ENCODE data around the gene TLE1. TPM values are rescaled to one million over a fixed set of nuclear protein-coding genes. Genes with fewer than 3 reads are reported as not detected.
A peak's percentile ranks its signal among the peaks of the same experiment; 100 is the strongest.

Gene TLE1
- total RNA-seq, 2 donors from 2014 or later, result 17.1 to 42.8 TPM

DNA sequence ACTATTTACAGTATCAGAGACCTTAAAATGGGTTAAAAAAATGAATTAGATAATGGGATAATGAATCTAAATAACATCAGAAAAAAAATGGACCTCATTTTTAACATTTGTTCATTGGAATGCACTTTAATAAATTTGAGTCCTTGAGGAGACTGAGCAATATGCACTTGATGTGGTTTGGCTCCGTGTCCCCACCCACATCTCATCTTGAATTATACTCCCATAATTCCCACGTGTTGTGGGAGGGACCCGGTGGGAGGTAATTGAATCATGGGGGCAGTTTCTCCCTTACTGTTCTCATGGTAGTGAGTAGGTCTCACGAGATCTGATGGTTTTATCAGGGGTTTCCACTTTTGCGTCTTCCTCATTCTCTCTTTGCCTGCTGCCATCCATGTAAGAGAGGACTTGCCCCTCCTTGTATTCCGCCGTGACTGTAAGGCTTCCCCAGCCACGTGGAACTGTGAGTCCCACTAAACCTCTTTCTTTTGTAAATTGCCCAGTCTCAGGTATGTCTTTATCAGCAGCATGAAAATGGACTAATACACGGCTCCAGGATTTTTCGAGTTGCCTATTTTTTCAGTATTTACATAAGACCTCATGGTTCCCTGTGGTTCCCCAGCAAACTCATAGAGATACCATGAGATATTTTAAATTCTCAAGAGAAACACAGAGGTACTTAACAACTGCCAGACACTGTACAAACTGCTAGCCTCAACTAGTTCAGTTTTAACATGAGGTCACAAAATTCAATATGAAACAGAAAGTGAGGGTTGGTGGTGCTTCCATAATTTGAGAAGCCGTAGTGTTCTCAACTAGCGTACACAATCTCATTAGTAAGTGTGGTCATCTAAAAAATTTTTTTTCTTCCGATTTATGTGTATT is 128.3 kb downstream of the TLE1 start:
- Histone ChIP-seq H3K4me3 (no peak overlapping the region), H3K27me3 (no peaks in the 10 kb centered on the region), H3K9me3 (no peaks in the 10 kb centered on the region), H3K4me1 (peaks cover 0 to 10% of the 10 kb centered on the region in 2 donors), H3K36me3 (no peaks in the 10 kb centered on the region), H3K27ac (no peak overlapping the region)
- TF ChIP-seq, protein P1, sequence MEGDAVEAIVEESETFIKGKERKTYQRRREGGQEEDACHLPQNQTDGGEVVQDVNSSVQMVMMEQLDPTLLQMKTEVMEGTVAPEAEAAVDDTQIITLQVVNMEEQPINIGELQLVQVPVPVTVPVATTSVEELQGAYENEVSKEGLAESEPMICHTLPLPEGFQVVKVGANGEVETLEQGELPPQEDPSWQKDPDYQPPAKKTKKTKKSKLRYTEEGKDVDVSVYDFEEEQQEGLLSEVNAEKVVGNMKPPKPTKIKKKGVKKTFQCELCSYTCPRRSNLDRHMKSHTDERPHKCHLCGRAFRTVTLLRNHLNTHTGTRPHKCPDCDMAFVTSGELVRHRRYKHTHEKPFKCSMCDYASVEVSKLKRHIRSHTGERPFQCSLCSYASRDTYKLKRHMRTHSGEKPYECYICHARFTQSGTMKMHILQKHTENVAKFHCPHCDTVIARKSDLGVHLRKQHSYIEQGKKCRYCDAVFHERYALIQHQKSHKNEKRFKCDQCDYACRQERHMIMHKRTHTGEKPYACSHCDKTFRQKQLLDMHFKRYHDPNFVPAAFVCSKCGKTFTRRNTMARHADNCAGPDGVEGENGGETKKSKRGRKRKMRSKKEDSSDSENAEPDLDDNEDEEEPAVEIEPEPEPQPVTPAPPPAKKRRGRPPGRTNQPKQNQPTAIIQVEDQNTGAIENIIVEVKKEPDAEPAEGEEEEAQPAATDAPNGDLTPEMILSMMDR (IDR thresholded peaks at IDR 0.05), result no peak
- no peak for DNase-seq (ENCODE audit: low spot score)

DNA sequence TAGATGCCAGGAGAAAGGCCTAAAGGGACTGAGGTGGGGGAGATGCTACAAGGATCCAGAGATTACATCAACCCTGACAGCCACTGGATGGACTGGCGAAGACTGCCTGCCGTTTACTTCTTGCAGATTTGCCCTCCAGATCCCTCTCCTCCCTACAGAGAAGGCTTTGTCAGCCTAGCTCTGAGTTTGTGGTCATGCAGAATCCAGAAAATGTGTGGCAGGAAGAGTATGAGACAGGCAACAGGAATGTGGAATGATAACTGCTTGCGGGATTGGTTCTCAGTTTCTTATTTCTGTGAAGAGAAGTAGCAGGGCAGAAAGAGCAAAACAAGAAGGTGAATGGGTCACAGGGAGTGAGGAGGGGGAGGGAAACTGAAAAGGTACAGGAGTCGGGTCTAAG is 129.6 kb downstream of the TLE1 start:
- TF ChIP-seq, protein P1 (IDR thresholded peaks at IDR 0.05), result no peak
- no peaks in the 10 kb centered on the region for H3K36me3 ChIP-seq
- H3K4me1 ChIP-seq, result peaks cover 0 to 10% of the 10 kb centered on the region in 2 donors
- no peaks in the 10 kb centered on the region for H3K9me3 ChIP-seq
- no peaks in the 10 kb centered on the region for H3K27me3 ChIP-seq
- no peak overlapping the region for H3K4me3 ChIP-seq
- no peak for DNase-seq (ENCODE audit: low spot score)
- H3K27ac ChIP-seq, result peak overlapping the region in 1 of 2 donors; percentile 71

DNA sequence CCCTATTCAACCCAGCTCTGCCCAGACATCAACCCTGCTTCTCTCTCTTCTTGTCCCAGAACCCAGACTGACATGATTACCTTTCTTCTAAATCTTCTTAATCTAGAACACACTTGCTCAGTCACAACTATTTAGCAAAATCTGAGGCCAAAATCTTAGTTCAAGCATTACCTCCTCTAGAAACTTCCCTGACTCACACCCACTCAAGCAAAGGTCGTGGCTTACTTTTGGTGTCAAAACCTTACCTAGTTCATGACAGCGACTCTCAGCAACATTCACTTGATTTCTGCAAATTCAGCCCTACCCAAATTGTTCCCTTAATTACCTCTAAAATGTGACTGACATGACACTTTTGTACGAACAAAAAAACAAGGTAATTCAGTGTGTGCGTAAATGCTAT is 130.2 kb downstream of the TLE1 start:
- Histone ChIP-seq H3K36me3 (no peaks in the 10 kb centered on the region), H3K4me3 (no peak overlapping the region), H3K27me3 (no peaks in the 10 kb centered on the region), H3K27ac (peak overlapping the region; percentile 38 to 71), H3K9me3 (no peaks in the 10 kb centered on the region), H3K4me1 (peaks cover 0 to 10% of the 10 kb centered on the region in 2 donors)
- no peak for DNase-seq (ENCODE audit: low spot score)
- TF ChIP-seq, protein P1 (IDR thresholded peaks at IDR 0.05), result no peak

DNA sequence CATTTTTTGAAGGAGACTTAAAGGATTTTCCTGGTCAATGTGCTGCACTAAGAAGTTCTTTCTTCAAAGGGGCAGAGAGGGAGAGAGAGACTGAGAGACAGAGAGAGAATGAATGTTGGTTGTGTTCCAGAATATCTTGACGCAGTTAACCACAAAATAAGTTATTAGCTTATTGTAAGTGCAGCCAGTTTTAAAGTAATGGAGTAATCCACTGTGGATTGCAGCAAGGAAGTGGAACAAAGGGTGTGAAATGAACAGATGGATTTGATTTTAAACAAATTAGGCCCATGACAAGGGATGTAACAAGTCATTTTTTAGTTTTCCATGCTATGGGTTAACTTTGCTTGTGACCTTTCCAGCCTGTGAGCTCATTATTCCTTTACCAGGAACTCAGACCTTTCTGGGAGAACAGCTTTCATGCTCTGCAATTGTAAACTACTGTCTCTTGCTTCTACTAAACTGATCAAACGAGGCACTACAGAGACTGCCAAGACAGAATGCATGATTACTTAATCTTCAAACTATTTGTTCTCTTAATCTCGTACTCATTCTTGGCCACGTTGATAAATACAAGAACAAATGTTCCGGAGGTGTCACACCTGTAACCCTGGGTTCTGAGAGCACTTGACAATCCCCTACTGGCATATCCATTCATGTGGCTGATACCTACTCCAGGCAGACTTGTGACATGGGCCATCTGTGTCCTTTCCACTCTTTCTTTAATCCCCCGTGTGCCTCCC is 131.1 kb downstream of the TLE1 start:
- H3K27me3 ChIP-seq, result no peaks in the 10 kb centered on the region
- TF ChIP-seq, protein P1 (IDR thresholded peaks at IDR 0.05), result no peak
- peaks cover 0 to 10% of the 10 kb centered on the region in 2 donors for H3K4me1 ChIP-seq
- no peaks in the 10 kb centered on the region for H3K9me3 ChIP-seq
- peak overlapping the region; percentile 38 to 71 for H3K27ac ChIP-seq
- H3K36me3 ChIP-seq, result no peaks in the 10 kb centered on the region
- DNase-seq (ENCODE audit: low spot score), result no peak
- H3K4me3 ChIP-seq, result no peak overlapping the region

DNA sequence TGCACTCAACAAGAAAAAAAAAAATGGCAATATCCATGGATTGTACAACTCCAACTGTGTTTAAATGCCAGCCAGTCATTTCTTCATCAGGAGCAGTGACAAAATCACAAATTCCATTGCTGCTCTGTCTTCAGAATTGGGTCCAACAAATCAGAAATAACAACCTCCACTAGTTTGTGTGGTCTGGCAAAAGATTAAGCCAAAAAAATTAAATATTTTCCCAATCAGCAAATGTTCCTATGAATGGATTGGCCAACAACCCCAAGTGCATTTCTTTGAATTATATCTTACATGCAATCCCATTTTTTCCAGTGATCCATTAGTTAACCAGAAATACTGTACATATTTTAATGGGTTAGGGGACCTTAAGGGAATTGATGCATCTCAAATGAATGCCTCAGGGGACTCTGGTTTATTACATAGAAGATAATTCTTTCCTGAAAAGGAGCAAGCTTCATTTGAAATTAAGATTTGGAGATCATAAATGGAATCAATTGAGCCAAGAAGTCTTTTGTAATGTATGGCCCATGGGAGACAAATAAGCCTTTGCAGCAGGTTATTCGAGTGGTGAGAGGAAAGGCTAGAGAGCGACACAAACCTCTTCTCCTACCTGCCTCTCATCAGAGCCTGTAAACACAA is 131.8 kb downstream of the TLE1 start:
- Histone ChIP-seq H3K27ac (peak overlapping the region in 1 of 2 donors; percentile 71), H3K4me1 (peaks cover 0 to 10% of the 10 kb centered on the region in 2 donors), H3K27me3 (no peaks in the 10 kb centered on the region), H3K4me3 (no peak overlapping the region), H3K36me3 (no peaks in the 10 kb centered on the region), H3K9me3 (no peaks in the 10 kb centered on the region)
- DNase-seq (ENCODE audit: low spot score), result no peak
- TF ChIP-seq, protein P1 (IDR thresholded peaks at IDR 0.05), result no peak

All from right atrium auricular region (tissue), 2 donors.